Mucosa of descending colon (tissue), 3 donors: Measurements from ENCODE around the gene SLC51A. TPM values are rescaled to one million over a fixed set of nuclear protein-coding genes. Genes with fewer than 3 reads are reported as not detected.
A peak's percentile ranks its signal among the peaks of the same experiment; 100 is the strongest.
"Not testable (repeated sequence)": the region's sequence is repeated elsewhere in the genome, so short reads cannot be mapped to it uniquely, and the experiment has no call there.

Experiments
- ATAC-seq: fragments of 200-7000 bp; cut with Tn5 transposase; one replicate; pipeline ENCODE4 v1.9.1; 2020; ENCODE audit warnings: mild to moderate bottlenecking, moderate library complexity
- DNase-seq, 3 donors: peaks; one replicate each; pipeline ENCODE4 v3.0.0-alpha.2; 2020
- H3K36me3 ChIP-seq: fragments of 200-600 bp; one replicate; pipeline ENCODE4 v1.8.0; 2021; ENCODE audit warnings: low read depth, mild to moderate bottlenecking
- H3K4me1 ChIP-seq: fragments of 200-600 bp; one replicate; pipeline ENCODE4 v1.8.0; 2021; ENCODE audit warnings: low read depth, mild to moderate bottlenecking
- H3K4me3 ChIP-seq: fragments of 200-600 bp; one replicate; pipeline ENCODE4 v1.8.0; 2021; ENCODE audit warnings: mild to moderate bottlenecking
- H3K9me3 ChIP-seq: fragments of 200-600 bp; one replicate; pipeline ENCODE4 v1.8.0; 2021; ENCODE audit warnings: mild to moderate bottlenecking
- intact Hi-C, 2 donors: fragments of 100-400 bp; cut with DNase I in 1 of 2; cut with micrococcal nuclease in 1 of 2; formaldehyde crosslinking; loops; one replicate each; pipeline versions ENCODE4 v1.11.0 to v1.11.1; 2022; cut with DNase I, micrococcal nuclease
- total RNA-seq, 3 donors: library from RNA; stranded (reverse); fragmentation: NEBNext Ultra II Directional in 2 of 3; extraction: Animal tissue kit (Norgen Biotek cat#: 25700) in 2 of 3; gene quantifications; one replicate each; pipeline versions ENCODE4 v1.2.1 to v1.2.4, GENCODE V29; 2021 to 2023
- TF ChIP-seq, protein P1 (sequence below): fragments of 200-600 bp; IDR thresholded peaks from one replicate; pipeline ENCODE4 v1.8.0; 2022; ENCODE audit warnings: antibody characterized with exemption, mild to moderate bottlenecking
- donor health status: DM: no; HTN: no; CAD: no; lungs with moderate emphysema.
- donor health status: DM: no; HTN: no; CAD: no.
- donor health status: DM: no; HTN: yes; CAD: no.

The SLC51A gene
- total RNA-seq, 3 donors from 2014 or later = 16.4 to 135 (median 22.9) TPM

DNA sequence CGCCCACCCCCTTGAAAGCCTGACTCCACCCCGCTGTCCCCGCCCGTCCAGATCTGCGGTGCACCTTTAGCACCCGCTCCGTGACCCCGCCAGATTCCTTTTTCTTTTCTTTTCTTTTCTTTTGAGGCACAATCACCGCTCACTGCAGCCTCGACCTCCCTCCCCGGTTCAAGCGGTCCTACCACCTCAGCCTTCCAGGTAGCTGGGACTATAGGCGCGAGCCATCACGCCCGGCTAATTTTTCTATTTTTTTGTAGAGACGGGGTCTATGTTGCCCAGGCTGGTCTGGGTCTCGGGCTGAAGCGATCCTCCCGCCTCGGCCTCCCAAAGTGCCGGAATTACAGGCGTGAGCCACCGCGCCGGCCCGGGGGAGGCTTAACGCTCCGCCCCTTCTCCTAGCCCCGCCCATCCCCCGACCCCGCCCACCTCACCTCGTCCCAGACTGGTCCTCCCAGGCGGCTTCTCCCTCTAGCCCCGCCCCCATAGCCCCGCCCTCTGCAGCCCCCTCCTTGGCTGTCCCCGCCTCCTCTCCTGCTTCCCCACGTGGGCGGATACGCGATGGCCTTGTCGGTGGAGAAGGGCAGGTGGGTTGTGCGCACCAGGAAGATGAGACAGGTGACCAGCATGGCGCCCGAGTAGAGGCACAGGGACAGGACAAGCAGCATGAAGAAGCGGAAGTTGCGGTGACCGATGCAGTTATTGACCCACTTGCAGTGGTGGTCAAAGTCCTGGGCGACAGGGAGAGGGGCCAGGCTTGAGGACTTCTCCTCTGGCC, 8.3 kb upstream of the SLC51A start:
- DNase-seq = peak; percentile 66 to 85 (median 70)
- H3K36me3 ChIP-seq = no peaks in the 10 kb centered on the region
- TF ChIP-seq, protein P1, sequence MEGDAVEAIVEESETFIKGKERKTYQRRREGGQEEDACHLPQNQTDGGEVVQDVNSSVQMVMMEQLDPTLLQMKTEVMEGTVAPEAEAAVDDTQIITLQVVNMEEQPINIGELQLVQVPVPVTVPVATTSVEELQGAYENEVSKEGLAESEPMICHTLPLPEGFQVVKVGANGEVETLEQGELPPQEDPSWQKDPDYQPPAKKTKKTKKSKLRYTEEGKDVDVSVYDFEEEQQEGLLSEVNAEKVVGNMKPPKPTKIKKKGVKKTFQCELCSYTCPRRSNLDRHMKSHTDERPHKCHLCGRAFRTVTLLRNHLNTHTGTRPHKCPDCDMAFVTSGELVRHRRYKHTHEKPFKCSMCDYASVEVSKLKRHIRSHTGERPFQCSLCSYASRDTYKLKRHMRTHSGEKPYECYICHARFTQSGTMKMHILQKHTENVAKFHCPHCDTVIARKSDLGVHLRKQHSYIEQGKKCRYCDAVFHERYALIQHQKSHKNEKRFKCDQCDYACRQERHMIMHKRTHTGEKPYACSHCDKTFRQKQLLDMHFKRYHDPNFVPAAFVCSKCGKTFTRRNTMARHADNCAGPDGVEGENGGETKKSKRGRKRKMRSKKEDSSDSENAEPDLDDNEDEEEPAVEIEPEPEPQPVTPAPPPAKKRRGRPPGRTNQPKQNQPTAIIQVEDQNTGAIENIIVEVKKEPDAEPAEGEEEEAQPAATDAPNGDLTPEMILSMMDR = no peak

DNA sequence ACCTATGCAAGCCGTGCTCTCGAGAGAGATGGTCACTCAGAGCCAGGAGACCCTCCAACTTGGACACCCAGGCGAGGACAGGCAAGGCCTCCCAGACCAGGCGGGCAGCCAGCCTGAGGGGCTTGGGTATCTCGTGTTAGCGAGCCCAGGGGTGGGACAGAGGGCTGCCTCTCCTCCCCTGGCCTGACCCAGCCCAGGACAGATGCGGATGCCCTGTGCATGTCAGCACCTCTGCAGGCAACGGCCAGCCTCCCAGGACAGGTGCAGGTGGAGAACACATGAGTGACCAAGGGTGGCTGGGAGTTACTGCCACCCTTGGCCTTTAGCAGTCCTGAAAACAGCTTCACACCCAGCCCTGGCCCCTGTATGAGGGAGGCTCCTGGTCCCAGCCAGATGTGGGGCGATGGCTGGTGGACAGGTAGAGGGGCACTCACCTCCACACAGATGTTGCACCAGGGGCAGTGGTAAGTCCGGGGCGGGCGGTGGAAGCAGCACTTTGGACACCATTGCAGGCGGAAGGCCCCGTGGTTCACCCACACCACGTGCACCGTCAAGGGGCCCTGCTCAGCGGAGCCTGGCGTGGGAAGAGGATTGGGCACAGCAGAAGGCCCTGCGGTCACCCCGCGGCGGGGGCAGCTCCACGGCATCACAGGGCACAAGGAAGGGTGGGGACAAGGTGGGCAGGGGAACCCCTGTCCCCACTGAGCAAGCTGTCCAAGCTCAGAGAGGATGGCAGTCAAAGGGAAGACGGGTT, 7.2 kb upstream of the SLC51A start:
- no peak for ATAC-seq
- Histone ChIP-seq H3K4me1 (peaks cover 3% of the 10 kb centered on the region), H3K9me3 (no peaks in the 10 kb centered on the region), H3K36me3 (no peaks in the 10 kb centered on the region), H3K4me3 (no peak overlapping the region)
- intact Hi-C loops = no loop called here
- peak in 1 of 3 donors; percentile 59 for DNase-seq
- TF ChIP-seq, protein P1 = no peak

More for the DNA sequence above, 8.3 kb upstream of the SLC51A start:
- H3K9me3 ChIP-seq = no peaks in the 10 kb centered on the region
- ATAC-seq = peak; percentile 89
- peaks cover 3% of the 10 kb centered on the region for H3K4me1 ChIP-seq
- no peak overlapping the region for H3K4me3 ChIP-seq
- intact Hi-C loops = no loop called here

DNA sequence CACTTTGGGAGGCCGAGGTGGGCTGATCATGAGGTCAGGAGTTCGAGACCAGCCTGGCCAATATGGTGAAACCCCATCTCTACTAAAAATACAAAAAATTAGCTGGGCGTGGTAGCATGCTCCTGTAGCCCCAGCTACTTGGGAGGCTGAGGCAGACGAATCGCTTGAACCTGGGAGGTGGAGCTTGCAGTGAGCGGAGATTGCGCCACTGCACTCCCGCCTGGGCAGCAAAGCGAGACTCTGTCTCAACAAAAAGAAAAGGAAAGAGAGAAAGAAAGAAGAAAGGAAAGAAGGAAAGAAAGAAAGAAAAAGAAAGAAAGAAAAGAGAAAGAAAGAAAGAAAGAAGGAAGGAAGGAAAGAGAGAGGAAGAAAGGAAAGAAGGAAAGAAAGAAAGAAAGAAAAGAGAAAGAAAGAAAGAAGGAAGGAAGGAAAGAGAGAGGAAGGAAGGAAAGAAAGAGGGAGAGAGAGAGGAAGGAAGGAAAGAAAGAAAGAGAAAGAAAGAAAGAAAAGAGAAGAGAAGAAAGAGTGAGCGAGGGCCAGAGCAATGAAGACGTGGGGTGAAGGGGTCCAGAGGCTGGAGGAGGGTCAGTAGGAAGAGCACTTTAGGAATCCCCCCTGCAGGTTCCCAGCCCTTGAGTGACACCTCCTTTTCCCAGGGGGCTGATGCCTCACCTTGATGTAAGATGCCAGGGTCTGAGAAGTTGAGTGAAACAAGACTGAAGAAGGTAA, 6.2 kb upstream of the SLC51A start:
- ATAC-seq, H3K36me3 ChIP-seq, intact Hi-C loops, H3K4me3 ChIP-seq, DNase-seq, H3K4me1 ChIP-seq, H3K9me3 ChIP-seq: not testable (repeated sequence)

DNA sequence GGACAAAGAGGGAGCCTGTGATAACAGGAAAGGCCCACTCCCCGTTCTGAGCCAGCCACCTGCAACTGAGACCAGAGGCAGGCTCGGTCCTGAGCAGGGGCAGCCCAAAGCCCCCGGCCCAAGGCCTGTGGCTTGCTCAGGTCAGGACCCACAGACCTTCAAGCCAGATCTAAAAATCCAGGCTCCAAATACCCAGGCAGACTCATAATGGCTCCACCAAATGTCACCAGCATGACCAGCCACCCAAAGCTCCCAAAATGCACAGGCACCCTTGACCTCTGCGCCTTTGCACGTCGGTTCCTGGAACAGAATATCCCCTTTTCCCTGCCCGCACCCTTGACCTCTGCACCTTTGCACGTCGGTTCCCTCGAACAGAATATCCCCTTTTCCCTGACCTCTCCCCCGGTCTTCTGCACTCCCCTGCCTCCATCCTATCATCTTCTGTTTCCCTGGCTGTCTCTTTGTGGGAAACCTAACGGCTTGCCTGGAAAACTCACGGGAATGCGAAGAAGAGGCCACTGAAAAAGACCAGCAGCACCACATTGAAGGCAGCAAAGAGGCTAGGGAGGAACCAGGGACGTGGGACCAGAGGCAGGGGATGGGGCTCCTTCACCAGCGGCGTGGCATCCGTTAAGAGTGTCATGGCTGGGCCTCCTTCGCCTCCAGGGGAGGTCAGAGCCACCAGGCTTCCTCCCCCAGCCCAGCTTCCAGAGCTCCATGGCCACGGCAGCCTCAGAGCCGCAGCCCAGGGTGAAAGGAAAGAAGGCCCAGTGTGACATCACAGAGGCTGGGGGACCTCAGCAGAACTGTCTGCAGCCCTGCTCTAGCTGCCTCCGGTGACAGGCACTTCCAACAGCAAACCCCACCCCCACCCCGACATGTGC, 5.4 kb upstream of the SLC51A start, which contains the start of gene ZDHHC19:
Gene ZDHHC19, minus strand, starts transcription at position 728 of the 884 bp plus-strand sequence. Its CDS starts 85 bp downstream, at position 643.
- ATAC-seq (no peak), DNase-seq (peak in 1 of 3 donors; percentile 37)
- H3K9me3 ChIP-seq = no peaks in the 10 kb centered on the region
- intact Hi-C loops = no loop called here
- peaks cover 3% of the 10 kb centered on the region for H3K4me1 ChIP-seq
- H3K36me3 ChIP-seq = no peaks in the 10 kb centered on the region
- TF ChIP-seq, protein P1 = no peak
- H3K4me3 ChIP-seq = no peak within 1 kb of the TSS

DNA sequence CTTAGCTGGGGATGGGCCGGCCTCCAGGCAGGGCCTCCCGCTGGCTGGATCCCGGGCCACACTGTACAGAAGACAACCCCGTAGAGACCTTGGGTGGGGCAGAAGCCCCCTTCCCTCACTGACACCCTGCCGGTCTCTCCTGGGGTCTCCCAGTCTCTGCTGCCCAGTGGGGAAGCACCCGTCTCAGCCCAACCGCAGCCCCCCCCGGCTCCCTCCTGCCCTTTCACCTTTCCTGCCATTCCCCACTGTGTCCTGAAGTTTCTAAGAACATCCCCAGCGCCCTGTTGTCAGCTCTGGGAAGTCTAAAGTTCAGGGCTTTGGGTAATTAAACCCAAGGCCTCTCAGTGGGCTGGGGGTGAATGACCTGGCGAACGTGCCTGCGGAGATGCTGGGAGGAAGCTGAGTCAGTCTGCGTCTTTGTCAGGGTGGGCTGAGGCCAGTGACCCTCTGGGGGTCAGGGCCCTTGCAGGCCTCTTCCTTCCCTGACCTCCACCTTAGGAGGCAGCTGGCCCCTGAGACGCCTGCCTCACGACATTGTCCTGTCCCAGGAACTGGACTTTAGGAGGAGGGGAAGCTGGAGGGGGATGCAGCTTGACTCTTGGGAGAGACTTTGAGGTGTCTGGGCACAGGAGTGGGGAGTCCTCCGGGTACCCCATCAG, 1.4 kb upstream of the SLC51A start:
- no peak for DNase-seq
- Histone ChIP-seq H3K9me3 (no peaks in the 10 kb centered on the region), H3K4me3 (no peak overlapping the region), H3K4me1 (peaks cover 16% of the 10 kb centered on the region), H3K36me3 (no peaks in the 10 kb centered on the region)
- intact Hi-C loops = no loop called here
- TF ChIP-seq, protein P1 = no peak
- ATAC-seq = peak; percentile 45
